ENCODE measurements around the gene SCRN1. TPM values are rescaled to one million over a fixed set of nuclear protein-coding genes. Genes with fewer than 3 reads are reported as not detected.

SCRN1 gene
- total and polyA plus RNA-seq, 2 experiments from 2014 or later = 47.1 to 73.5 TPM

DNA sequence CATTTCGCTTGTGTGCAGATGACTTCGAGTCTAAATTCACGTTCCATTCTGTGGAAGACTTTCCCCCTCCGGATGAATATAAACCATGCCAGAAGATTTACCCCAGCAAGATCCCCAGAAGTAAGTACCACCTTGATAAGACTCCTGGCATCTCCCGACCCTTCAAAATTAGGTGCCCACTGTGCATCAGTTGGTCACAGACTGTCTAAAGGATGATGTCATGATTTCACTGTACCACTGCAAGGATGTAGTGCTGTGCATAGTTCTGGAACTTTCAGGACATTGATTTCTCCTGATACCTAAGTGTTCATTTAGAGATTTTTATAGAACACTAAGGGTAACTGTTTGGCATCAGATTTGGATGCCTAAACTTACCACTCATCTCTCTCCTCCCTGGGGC lies 100.3 kb downstream of the SCRN1 start:
- WGBS (ENCODE audit: low lambda C conversion rate, missing lambda C conversion rate) = 83% methylated on average over 5 of the region's 5 CpGs
- Histone ChIP-seq H2AFZ (no peak overlapping the region), H3K4me3 (no peak overlapping the region), H3K79me2 (no peaks in the 10 kb centered on the region), H3K27ac (no peak overlapping the region), H4K20me1 (ENCODE audit: insufficient read depth, poor library complexity, severe bottlenecking) (no peaks in the 10 kb centered on the region), H3K9me2 (replicated peaks; ENCODE audit: insufficient read depth) (no peaks in the 10 kb centered on the region), H3K4me1 (ENCODE audit: insufficient read depth) (no peaks in the 10 kb centered on the region), H3K9me3 (ENCODE audit: low read depth) (no peaks in the 10 kb centered on the region), H3K27me3 (no peaks in the 10 kb centered on the region), H3K36me3 (replicated peaks; ENCODE audit: insufficient read depth, low read depth) (no peaks in the 10 kb centered on the region), H3K4me2 (no peak overlapping the region)
- TF ChIP-seq EZH2phosphoT487 (IDR thresholded peaks at IDR 0.05; ENCODE audit: low read depth, severe bottlenecking, unreplicated experiment) (no peak), EZH2 (IDR thresholded peaks at IDR 0.05; ENCODE audit: borderline replicate concordance) (no peak)
- TF ChIP-seq, protein P1, sequence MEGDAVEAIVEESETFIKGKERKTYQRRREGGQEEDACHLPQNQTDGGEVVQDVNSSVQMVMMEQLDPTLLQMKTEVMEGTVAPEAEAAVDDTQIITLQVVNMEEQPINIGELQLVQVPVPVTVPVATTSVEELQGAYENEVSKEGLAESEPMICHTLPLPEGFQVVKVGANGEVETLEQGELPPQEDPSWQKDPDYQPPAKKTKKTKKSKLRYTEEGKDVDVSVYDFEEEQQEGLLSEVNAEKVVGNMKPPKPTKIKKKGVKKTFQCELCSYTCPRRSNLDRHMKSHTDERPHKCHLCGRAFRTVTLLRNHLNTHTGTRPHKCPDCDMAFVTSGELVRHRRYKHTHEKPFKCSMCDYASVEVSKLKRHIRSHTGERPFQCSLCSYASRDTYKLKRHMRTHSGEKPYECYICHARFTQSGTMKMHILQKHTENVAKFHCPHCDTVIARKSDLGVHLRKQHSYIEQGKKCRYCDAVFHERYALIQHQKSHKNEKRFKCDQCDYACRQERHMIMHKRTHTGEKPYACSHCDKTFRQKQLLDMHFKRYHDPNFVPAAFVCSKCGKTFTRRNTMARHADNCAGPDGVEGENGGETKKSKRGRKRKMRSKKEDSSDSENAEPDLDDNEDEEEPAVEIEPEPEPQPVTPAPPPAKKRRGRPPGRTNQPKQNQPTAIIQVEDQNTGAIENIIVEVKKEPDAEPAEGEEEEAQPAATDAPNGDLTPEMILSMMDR (IDR thresholded peaks at IDR 0.05; ENCODE audit: poor library complexity) = no peak
- DNase-seq (ENCODE audit: low spot score) = no peak

DNA sequence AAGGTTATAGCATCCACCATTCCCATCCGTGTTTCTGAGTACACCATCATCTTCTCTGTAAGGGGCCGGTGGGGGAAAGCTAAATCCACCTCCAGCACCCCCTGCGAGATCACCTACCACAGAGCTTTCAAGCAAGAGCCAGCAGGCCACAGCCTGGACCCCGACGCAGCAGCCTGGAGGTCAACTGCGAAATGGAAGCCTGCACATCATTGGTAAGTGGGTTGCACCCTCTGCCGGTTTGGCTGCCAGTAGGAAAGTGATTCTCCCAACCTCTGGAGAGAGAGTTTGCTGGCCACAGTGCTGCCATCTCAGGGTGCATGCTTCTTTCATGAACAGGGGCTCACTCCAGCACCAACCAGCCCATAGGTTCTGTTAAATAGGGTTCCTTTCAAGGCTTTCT lies 101.6 kb downstream of the SCRN1 start:
- Histone ChIP-seq H3K27me3 (no peaks in the 10 kb centered on the region), H3K4me2 (no peak overlapping the region), H3K4me3 (no peak overlapping the region), H4K20me1 (ENCODE audit: insufficient read depth, poor library complexity, severe bottlenecking) (no peaks in the 10 kb centered on the region), H2AFZ (no peak overlapping the region), H3K36me3 (replicated peaks; ENCODE audit: insufficient read depth, low read depth) (no peaks in the 10 kb centered on the region), H3K4me1 (ENCODE audit: insufficient read depth) (peaks cover 4% of the 10 kb centered on the region), H3K79me2 (no peaks in the 10 kb centered on the region), H3K9me3 (ENCODE audit: low read depth) (no peaks in the 10 kb centered on the region), H3K9me2 (replicated peaks; ENCODE audit: insufficient read depth) (no peaks in the 10 kb centered on the region), H3K27ac (no peak overlapping the region)
- TF ChIP-seq EZH2 (IDR thresholded peaks at IDR 0.05; ENCODE audit: borderline replicate concordance) (no peak), EZH2phosphoT487 (IDR thresholded peaks at IDR 0.05; ENCODE audit: low read depth, severe bottlenecking, unreplicated experiment) (no peak)
- TF ChIP-seq, protein P1 (IDR thresholded peaks at IDR 0.05; ENCODE audit: poor library complexity) = no peak
- 90% methylated on average over 7 of the region's 7 CpGs for WGBS (ENCODE audit: low lambda C conversion rate, missing lambda C conversion rate)
- DNase-seq (ENCODE audit: low spot score) = no peak

GRCh38 chr7:29886827-29887226 lies 102.8 kb downstream of the SCRN1 start:
- Histone ChIP-seq H3K36me3 (replicated peaks; ENCODE audit: insufficient read depth, low read depth) (no peaks in the 10 kb centered on the region), H3K9me2 (replicated peaks; ENCODE audit: insufficient read depth) (no peaks in the 10 kb centered on the region), H3K4me1 (ENCODE audit: insufficient read depth) (peaks cover 4% of the 10 kb centered on the region), H3K27me3 (no peaks in the 10 kb centered on the region), H3K4me2 (no peak overlapping the region), H4K20me1 (ENCODE audit: insufficient read depth, poor library complexity, severe bottlenecking) (no peaks in the 10 kb centered on the region), H3K9me3 (ENCODE audit: low read depth) (no peaks in the 10 kb centered on the region), H3K4me3 (no peak overlapping the region), H3K27ac (no peak overlapping the region), H3K79me2 (no peaks in the 10 kb centered on the region), H2AFZ (no peak overlapping the region)
- no peak for TF ChIP-seq EZH2 (IDR thresholded peaks at IDR 0.05; ENCODE audit: borderline replicate concordance)
- TF ChIP-seq EZH2phosphoT487 (IDR thresholded peaks at IDR 0.05; ENCODE audit: low read depth, severe bottlenecking, unreplicated experiment) = no peak
- TF ChIP-seq, protein P1 (IDR thresholded peaks at IDR 0.05; ENCODE audit: poor library complexity) = no peak
- WGBS (ENCODE audit: low lambda C conversion rate, missing lambda C conversion rate) = 95% methylated on average over 2 of the region's 2 CpGs
- no peak for DNase-seq (ENCODE audit: low spot score)

DNA sequence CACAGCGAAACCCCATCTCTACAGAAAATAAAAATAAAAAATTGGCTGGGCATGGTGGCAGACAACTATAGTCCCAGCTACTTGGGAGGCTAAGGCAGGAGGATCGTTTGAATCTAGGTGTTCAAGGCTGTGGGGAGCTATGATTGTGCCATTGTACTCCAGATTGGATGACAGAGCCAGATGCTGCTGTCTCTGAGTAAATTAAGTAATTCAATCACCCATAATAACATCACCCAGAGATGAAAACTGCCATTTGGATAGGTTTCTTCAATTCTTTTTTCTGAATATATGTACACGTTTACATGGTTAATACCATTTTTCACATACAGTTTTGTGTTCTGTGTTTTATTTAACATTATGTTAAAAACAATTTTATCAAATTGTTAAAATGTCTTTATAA lies 104.0 kb downstream of the SCRN1 start:
- TF ChIP-seq EZH2phosphoT487 (IDR thresholded peaks at IDR 0.05; ENCODE audit: low read depth, severe bottlenecking, unreplicated experiment) (no peak), EZH2 (IDR thresholded peaks at IDR 0.05; ENCODE audit: borderline replicate concordance) (no peak)
- TF ChIP-seq, protein P1 (IDR thresholded peaks at IDR 0.05; ENCODE audit: poor library complexity) = no peak
- H4K20me1 ChIP-seq (ENCODE audit: insufficient read depth, poor library complexity, severe bottlenecking) = no peaks in the 10 kb centered on the region
- H3K9me3 ChIP-seq (ENCODE audit: low read depth) = no peaks in the 10 kb centered on the region
- peaks cover 4% of the 10 kb centered on the region for H3K4me1 ChIP-seq (ENCODE audit: insufficient read depth)
- no peaks in the 10 kb centered on the region for H3K36me3 ChIP-seq (replicated peaks; ENCODE audit: insufficient read depth, low read depth)
- H3K79me2 ChIP-seq = no peaks in the 10 kb centered on the region
- H3K27ac ChIP-seq = no peak overlapping the region
- no peaks in the 10 kb centered on the region for H3K27me3 ChIP-seq
- no peak for DNase-seq (ENCODE audit: low spot score)
- H3K4me3 ChIP-seq = no peak overlapping the region
- H3K9me2 ChIP-seq (replicated peaks; ENCODE audit: insufficient read depth) = no peaks in the 10 kb centered on the region
- H2AFZ ChIP-seq = no peak overlapping the region
- WGBS (ENCODE audit: low lambda C conversion rate, missing lambda C conversion rate) = 98% methylated on average over 3 of the region's 3 CpGs
- H3K4me2 ChIP-seq = no peak overlapping the region

All from hepatocyte (in vitro differentiated cells).